ENCODE data around the gene NXPH4. TPM values are rescaled to one million over a fixed set of nuclear protein-coding genes. Genes with fewer than 3 reads are reported as not detected.

NXPH4 gene
- total RNA-seq, 1 donor from 2014 or later = 62.6 TPM

GRCh38 chr12:57266681-57267080 lies 50.1 kb downstream of the NXPH4 start:
- Mint-ChIP-seq H3K36me3 (ENCODE audit: unreplicated experiment) (peaks cover 40% of the 10 kb centered on the region), H3K4me1 (ENCODE audit: unreplicated experiment) (peaks cover 2% of the 10 kb centered on the region), H3K27ac (ENCODE audit: unreplicated experiment) (no peak overlapping the region), H3K4me3 (ENCODE audit: unreplicated experiment) (no peak overlapping the region), H3K27me3 (ENCODE audit: unreplicated experiment) (no peaks in the 10 kb centered on the region), H3K9me3 (ENCODE audit: unreplicated experiment) (no peaks in the 10 kb centered on the region)
- TF ChIP-seq, protein P1, sequence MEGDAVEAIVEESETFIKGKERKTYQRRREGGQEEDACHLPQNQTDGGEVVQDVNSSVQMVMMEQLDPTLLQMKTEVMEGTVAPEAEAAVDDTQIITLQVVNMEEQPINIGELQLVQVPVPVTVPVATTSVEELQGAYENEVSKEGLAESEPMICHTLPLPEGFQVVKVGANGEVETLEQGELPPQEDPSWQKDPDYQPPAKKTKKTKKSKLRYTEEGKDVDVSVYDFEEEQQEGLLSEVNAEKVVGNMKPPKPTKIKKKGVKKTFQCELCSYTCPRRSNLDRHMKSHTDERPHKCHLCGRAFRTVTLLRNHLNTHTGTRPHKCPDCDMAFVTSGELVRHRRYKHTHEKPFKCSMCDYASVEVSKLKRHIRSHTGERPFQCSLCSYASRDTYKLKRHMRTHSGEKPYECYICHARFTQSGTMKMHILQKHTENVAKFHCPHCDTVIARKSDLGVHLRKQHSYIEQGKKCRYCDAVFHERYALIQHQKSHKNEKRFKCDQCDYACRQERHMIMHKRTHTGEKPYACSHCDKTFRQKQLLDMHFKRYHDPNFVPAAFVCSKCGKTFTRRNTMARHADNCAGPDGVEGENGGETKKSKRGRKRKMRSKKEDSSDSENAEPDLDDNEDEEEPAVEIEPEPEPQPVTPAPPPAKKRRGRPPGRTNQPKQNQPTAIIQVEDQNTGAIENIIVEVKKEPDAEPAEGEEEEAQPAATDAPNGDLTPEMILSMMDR (IDR thresholded peaks at IDR 0.05) = no peak
- DNase-seq (ENCODE audit: extremely low spot score, unreplicated experiment) = no peak

- no peak overlapping the region for H3K4me3 Mint-ChIP-seq (ENCODE audit: unreplicated experiment)
- H3K4me1 Mint-ChIP-seq (ENCODE audit: unreplicated experiment) = peaks cover 13% of the 10 kb centered on the region
- TF ChIP-seq, protein P1 (IDR thresholded peaks at IDR 0.05) = no peak
- peaks cover 46% of the 10 kb centered on the region for H3K36me3 Mint-ChIP-seq (ENCODE audit: unreplicated experiment)
- no peak for DNase-seq (ENCODE audit: extremely low spot score, unreplicated experiment)
- H3K9me3 Mint-ChIP-seq (ENCODE audit: unreplicated experiment) = no peaks in the 10 kb centered on the region
- H3K27me3 Mint-ChIP-seq (ENCODE audit: unreplicated experiment) = no peaks in the 10 kb centered on the region
- H3K27ac Mint-ChIP-seq (ENCODE audit: unreplicated experiment) = peak overlapping the region; percentile 5
Observed at GRCh38 chr12:57268264-57268663, 51.7 kb downstream of the NXPH4 start.

DNA sequence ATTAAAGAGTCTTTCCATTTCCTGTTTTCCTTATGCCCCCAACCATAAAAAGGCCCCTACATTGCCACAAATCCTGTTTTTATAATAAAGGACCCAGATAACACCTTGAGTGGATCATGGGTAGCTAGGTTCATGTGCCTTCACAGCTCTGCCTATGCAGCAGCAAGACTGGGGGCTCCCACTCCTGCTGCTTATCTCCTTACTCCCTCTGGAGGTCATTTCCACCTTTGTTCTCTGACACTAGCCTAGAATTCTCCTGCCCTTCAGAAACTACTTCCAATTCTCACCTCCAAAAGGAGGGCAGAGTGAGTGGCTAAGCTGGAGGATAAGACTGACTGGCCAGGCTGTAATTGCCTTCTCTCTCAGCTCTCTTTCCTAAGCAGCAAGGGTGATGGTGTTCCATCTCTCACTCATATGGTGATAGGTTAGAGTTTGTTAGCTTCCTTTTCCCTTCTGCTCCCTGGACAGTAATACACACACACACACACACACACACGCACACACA lies 54.4 kb downstream of the NXPH4 start:
- Mint-ChIP-seq H3K4me1 (ENCODE audit: unreplicated experiment) (peaks cover 14% of the 10 kb centered on the region), H3K27me3 (ENCODE audit: unreplicated experiment) (no peaks in the 10 kb centered on the region), H3K9me3 (ENCODE audit: unreplicated experiment) (no peaks in the 10 kb centered on the region), H3K27ac (ENCODE audit: unreplicated experiment) (no peak overlapping the region), H3K36me3 (ENCODE audit: unreplicated experiment) (peaks cover 52% of the 10 kb centered on the region), H3K4me3 (ENCODE audit: unreplicated experiment) (no peak overlapping the region)
- DNase-seq (ENCODE audit: extremely low spot score, unreplicated experiment) = no peak
- TF ChIP-seq, protein P1 (IDR thresholded peaks at IDR 0.05) = no peak

GRCh38 chr12:57272337-57273151 lies 56.0 kb downstream of the NXPH4 start:
- peak overlapping the region; percentile 63 for H3K27ac Mint-ChIP-seq (ENCODE audit: unreplicated experiment)
- DNase-seq (ENCODE audit: extremely low spot score, unreplicated experiment) = no peak
- no peak overlapping the region for H3K4me3 Mint-ChIP-seq (ENCODE audit: unreplicated experiment)

DNA sequence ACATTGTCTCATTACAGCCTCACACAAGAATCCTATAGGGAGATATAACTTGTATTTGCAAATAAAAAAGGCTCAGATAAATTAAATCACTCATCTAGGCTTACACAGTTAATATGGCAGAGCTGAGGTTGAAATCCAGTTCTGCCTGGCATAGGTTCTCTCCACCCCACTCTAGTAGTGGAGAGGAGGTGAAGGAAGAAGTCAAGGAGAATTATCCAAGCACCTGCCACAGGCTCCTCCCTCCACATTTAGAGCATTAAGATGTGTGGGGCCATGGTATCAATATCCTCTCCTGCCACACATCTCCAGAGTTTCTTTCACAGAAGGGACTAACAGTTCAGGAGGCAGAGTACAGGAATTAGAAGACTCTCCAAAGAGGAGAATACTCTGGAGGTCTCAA lies 56.9 kb downstream of the NXPH4 start:
- H3K4me1 Mint-ChIP-seq (ENCODE audit: unreplicated experiment) = peaks cover 16% of the 10 kb centered on the region
- no peak overlapping the region for H3K4me3 Mint-ChIP-seq (ENCODE audit: unreplicated experiment)
- H3K36me3 Mint-ChIP-seq (ENCODE audit: unreplicated experiment) = peaks cover 50% of the 10 kb centered on the region
- no peaks in the 10 kb centered on the region for H3K9me3 Mint-ChIP-seq (ENCODE audit: unreplicated experiment)
- peak overlapping the region; percentile 63 for H3K27ac Mint-ChIP-seq (ENCODE audit: unreplicated experiment)
- no peak for DNase-seq (ENCODE audit: extremely low spot score, unreplicated experiment)
- TF ChIP-seq, protein P1 (IDR thresholded peaks at IDR 0.05) = no peak
- no peaks in the 10 kb centered on the region for H3K27me3 Mint-ChIP-seq (ENCODE audit: unreplicated experiment)

More at GRCh38 chr12:57272337-57273151, 56.0 kb downstream of the NXPH4 start:
- H3K36me3 Mint-ChIP-seq (ENCODE audit: unreplicated experiment) = peaks cover 49% of the 10 kb centered on the region
- no peaks in the 10 kb centered on the region for H3K27me3 Mint-ChIP-seq (ENCODE audit: unreplicated experiment)
- no peaks in the 10 kb centered on the region for H3K9me3 Mint-ChIP-seq (ENCODE audit: unreplicated experiment)
- H3K4me1 Mint-ChIP-seq (ENCODE audit: unreplicated experiment) = peaks cover 16% of the 10 kb centered on the region
- TF ChIP-seq, protein P1 (IDR thresholded peaks at IDR 0.05) = no peak

Measured in osteocyte (in vitro differentiated cells).